HG02678 (cell line): ENCODE measurements around the gene HSD17B1.

ENCODE experiments used
- ATAC-seq: cut with Tn5 transposase; IDR thresholded peaks from one replicate; pipeline ENCODE4 v1.9.1; 2021; ENCODE audit warnings: mild to moderate bottlenecking, moderate library complexity; ENCODE audit not compliant: unreplicated experiment

HSD17B1 gene

DNA sequence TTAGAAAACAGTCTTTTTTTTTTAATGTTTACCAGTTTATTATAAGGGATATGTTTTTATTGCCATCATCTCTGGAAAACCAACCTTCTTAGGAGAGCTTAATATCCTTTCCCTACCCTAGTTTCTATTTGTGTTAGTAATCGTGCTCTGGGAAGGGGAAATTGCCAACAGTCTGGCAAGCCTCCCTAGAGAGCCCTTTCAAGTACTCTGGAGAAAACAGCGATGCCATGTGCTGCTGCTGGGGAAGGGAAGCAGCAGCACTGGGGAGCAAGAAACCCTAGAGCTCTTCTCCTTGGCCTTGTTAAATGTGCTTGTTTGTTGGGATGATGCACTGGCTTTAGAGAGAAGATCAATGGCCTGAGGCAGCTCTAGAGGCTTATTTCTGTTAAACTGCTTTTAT is 46.2 kb downstream of the HSD17B1 start:
- no peak for ATAC-seq

DNA sequence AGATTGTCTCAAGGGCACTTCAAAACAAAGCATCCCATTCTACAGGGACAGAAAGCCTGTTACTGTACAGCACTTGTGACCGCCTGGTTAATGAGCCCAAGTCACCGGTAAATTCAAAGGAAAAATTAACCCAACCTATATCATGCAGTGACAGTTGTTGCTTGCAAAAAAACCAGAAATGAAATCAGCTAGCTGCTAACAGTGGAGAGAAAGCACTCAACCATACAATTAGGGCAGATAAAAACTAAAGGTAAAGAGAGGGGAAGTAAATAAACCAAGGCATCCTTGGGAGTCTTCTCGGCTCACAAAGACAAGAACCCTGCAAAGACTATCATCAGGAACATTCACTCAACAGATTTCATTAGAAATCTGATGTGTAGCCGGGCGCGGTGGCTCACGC is 50.6 kb downstream of the HSD17B1 start:
- ATAC-seq: no peak
